Measurements from ENCODE around the gene CDC42SE2.

The CDC42SE2 gene

GRCh38 chr5:131263648-131264450 is at the start of gene CDC42SE2:
CDC42SE2 (plus strand) TSS chr5:131264053; CDS start chr5:131359494, 95,441 bp downstream.
- peak within 1 kb of the TSS; percentile 92 for H3K4me3 ChIP-seq (ENCODE audit: low read length)
- peak; percentile 37 for DNase-seq (ENCODE audit: low read depth)
- no peak for TF ChIP-seq CTCF (conservative IDR thresholded peaks at IDR 0.05; ENCODE audit: low read depth, low read length)

GRCh38 chr5:131214609-131215227 is 49.1 kb upstream of the CDC42SE2 start:
- H3K4me3 ChIP-seq (ENCODE audit: low read length): no peak overlapping the region
- no peak for TF ChIP-seq CTCF (conservative IDR thresholded peaks at IDR 0.05; ENCODE audit: low read depth, low read length)
- no peak for DNase-seq (ENCODE audit: low read depth)

GRCh38 chr5:131217791-131218190 is 46.1 kb upstream of the CDC42SE2 start:
- H3K4me3 ChIP-seq (ENCODE audit: low read length): no peak overlapping the region
- DNase-seq (ENCODE audit: low read depth): no peak
- TF ChIP-seq CTCF (conservative IDR thresholded peaks at IDR 0.05; ENCODE audit: low read depth, low read length): no peak

GRCh38 chr5:131218392-131218791 is 45.5 kb upstream of the CDC42SE2 start:
- H3K4me3 ChIP-seq (ENCODE audit: low read length): no peak overlapping the region
- no peak for TF ChIP-seq CTCF (conservative IDR thresholded peaks at IDR 0.05; ENCODE audit: low read depth, low read length)
- no peak for DNase-seq (ENCODE audit: low read depth)

GRCh38 chr5:131220566-131220965 is 43.3 kb upstream of the CDC42SE2 start:
- H3K4me3 ChIP-seq (ENCODE audit: low read length): no peak overlapping the region
- TF ChIP-seq CTCF (conservative IDR thresholded peaks at IDR 0.05; ENCODE audit: low read depth, low read length): no peak
- DNase-seq (ENCODE audit: low read depth): no peak

GRCh38 chr5:131221008-131221703 is 42.7 kb upstream of the CDC42SE2 start:
- DNase-seq (ENCODE audit: low read depth): no peak
- H3K4me3 ChIP-seq (ENCODE audit: low read length): no peak overlapping the region
- TF ChIP-seq CTCF (conservative IDR thresholded peaks at IDR 0.05; ENCODE audit: low read depth, low read length): no peak

Data from retinal pigment epithelial cell (primary cell).